ENCODE data around the gene CCDC154. TPM values are rescaled to one million over a fixed set of nuclear protein-coding genes. Genes with fewer than 3 reads are reported as not detected.
"Not testable (repeated sequence)": the region's sequence is repeated elsewhere in the genome, so short reads cannot be mapped to it uniquely, and the experiment has no call there.

CCDC154 gene
- total and polyA plus RNA-seq, 2 donors, result 0.71 to 14.0 TPM

DNA sequence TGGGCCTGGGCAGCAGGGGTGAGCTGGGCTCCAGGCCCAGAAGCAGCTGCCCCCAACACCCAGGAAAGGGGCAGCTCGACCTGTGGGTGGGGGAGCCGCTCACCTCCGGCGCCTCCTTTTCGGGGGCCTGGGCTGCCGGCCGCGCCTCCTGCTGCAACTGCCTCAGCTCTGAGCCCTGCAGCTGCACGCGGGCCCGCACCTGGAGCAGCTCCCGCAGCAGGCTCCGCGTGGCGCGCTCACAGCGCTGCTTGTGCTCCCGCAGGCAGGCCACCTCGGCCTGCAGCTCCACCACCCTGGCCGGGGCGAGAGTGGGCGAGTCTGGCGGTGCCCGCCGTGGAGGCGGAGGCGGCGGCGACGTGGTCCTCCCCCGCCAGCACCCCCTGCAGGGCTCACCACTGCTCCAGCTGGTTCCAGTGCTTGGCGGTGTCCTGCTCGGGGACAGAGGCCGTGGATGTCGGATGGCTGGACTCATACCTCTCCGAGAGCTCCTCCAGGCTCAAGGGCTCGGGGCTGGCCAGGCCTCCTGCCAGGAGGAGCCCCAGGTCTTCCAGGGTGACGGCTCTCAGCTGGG lies 868 bp downstream of the CCDC154 start:
- Histone ChIP-seq H3K9me3 (ENCODE audit: control insufficient read depth in 2 of 2, insufficient read depth in 1 of 2, low read length in 1 of 2) (no peaks in the 10 kb centered on the region), H3K27ac (ENCODE audit: low read depth in 1 of 2, low read length in 1 of 2) (no peak overlapping the region), H3K4me3 (ENCODE audit: low read length in 2 of 2) (no peak overlapping the region), H3K27me3 (ENCODE audit: control insufficient read depth in 2 of 2, insufficient read depth in 1 of 2, low read length in 1 of 2) (no peaks in the 10 kb centered on the region), H3K36me3 (ENCODE audit: control insufficient read depth in 2 of 2, insufficient read depth in 2 of 2, low read length in 1 of 2) (peaks cover 20 to 34% of the 10 kb centered on the region in 2 donors), H3K4me1 (ENCODE audit: control insufficient read depth in 2 of 2, insufficient read depth in 2 of 2, low read length in 2 of 2) (no peaks in the 10 kb centered on the region)
- DNase-seq (ENCODE audit: low read depth in 6 of 9, low spot score in 9 of 9), result no peak
- WGBS, result 93% methylated on average over 38 of the region's 38 CpGs

DNA sequence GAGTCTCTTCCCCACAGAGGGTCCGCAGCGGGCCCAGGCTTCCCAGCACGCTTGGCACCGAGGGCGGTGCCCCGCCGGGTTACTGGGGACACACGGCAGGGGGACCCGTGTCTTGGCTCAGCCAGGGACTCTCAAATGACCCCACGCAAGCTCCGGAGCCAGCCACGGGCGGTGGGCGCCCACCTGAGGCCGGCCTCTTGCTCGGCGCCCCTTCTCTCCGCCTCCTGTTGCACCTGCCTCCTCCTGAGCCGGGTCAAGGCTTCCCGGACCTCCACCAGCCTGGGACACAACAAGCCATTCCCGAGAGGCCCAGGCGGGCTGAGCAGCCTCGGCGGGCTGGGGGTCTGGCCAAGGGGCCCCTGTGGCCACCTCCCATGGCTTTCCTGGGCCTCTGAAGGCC lies 1.7 kb downstream of the CCDC154 start:
- H3K27ac ChIP-seq (ENCODE audit: low read depth in 1 of 2, low read length in 1 of 2), result no peak overlapping the region
- H3K27me3 ChIP-seq (ENCODE audit: control insufficient read depth in 2 of 2, insufficient read depth in 1 of 2, low read length in 1 of 2), result no peaks in the 10 kb centered on the region
- H3K4me1 ChIP-seq (ENCODE audit: control insufficient read depth in 2 of 2, insufficient read depth in 2 of 2, low read length in 2 of 2), result no peaks in the 10 kb centered on the region
- peaks cover 13 to 26% of the 10 kb centered on the region in 2 donors for H3K36me3 ChIP-seq (ENCODE audit: control insufficient read depth in 2 of 2, insufficient read depth in 2 of 2, low read length in 1 of 2)
- no peak for DNase-seq (ENCODE audit: low read depth in 6 of 9, low spot score in 9 of 9)
- no peaks in the 10 kb centered on the region for H3K9me3 ChIP-seq (ENCODE audit: control insufficient read depth in 2 of 2, insufficient read depth in 1 of 2, low read length in 1 of 2)
- 90% methylated on average over 24 of the region's 24 CpGs for WGBS
- H3K4me3 ChIP-seq (ENCODE audit: low read length in 2 of 2), result no peak overlapping the region

DNA sequence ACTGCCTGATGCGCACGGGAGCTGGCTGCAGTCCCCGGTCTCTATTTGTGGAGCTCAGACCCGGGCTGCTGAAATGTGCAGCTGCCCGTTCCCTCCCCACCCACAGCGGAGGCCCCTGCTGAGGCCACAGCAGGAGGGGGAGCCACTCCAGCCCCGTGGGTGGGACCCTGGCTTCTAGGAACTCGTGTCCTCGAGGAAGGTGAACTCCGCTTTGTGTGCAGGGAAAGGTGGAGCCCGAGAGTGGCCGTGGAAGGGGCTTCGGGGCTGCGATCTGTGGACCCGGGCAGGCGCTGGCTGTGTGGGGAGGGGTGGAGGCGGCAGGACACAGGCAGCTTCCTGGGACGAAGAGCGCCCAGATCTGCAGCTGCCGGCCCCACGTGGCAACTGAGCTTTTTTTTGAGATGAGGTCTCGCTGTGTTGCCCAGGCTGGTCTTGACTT lies 2.9 kb downstream of the CCDC154 start:
- Histone ChIP-seq H3K4me3 (ENCODE audit: low read length in 2 of 2) (no peak overlapping the region), H3K27ac (ENCODE audit: low read depth in 1 of 2, low read length in 1 of 2) (no peak overlapping the region), H3K27me3 (ENCODE audit: control insufficient read depth in 2 of 2, insufficient read depth in 1 of 2, low read length in 1 of 2) (no peaks in the 10 kb centered on the region), H3K9me3 (ENCODE audit: control insufficient read depth in 2 of 2, insufficient read depth in 1 of 2, low read length in 1 of 2) (no peaks in the 10 kb centered on the region), H3K36me3 (ENCODE audit: control insufficient read depth in 2 of 2, insufficient read depth in 2 of 2, low read length in 1 of 2) (peaks cover 5 to 13% of the 10 kb centered on the region in 2 donors), H3K4me1 (ENCODE audit: control insufficient read depth in 2 of 2, insufficient read depth in 2 of 2, low read length in 2 of 2) (no peaks in the 10 kb centered on the region)
- DNase-seq (ENCODE audit: low read depth in 6 of 9, low spot score in 9 of 9), result no peak
- 95% methylated on average over 22 of the region's 22 CpGs for WGBS

DNA sequence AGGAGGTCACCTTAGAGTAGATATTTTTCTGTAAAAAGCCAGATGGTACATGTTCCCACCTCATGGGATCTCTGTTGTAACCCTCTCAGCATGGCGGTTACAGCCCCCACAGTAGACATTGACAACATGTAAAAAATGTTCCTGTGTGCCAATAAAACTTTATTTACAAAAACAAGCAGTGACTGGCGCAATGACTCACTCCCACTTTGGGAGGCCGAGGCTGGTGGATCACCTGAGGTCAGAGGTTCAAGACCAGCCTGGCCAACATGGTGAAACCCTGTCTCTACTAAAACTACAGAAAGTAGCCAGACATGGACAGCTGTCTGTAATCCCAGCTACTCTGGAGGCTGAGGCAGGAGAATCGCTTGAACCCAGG lies 4.7 kb downstream of the CCDC154 start:
- not testable (repeated sequence) for H3K27ac ChIP-seq (ENCODE audit: low read depth in 1 of 2, low read length in 1 of 2); H3K4me3 ChIP-seq (ENCODE audit: low read length in 2 of 2); H3K9me3 ChIP-seq (ENCODE audit: control insufficient read depth in 2 of 2, insufficient read depth in 1 of 2, low read length in 1 of 2); H3K4me1 ChIP-seq (ENCODE audit: control insufficient read depth in 2 of 2, insufficient read depth in 2 of 2, low read length in 2 of 2); H3K27me3 ChIP-seq (ENCODE audit: control insufficient read depth in 2 of 2, insufficient read depth in 1 of 2, low read length in 1 of 2); DNase-seq (ENCODE audit: low read depth in 6 of 9, low spot score in 9 of 9); H3K36me3 ChIP-seq (ENCODE audit: control insufficient read depth in 2 of 2, insufficient read depth in 2 of 2, low read length in 1 of 2)
- 97% methylated on average over 4 of the region's 4 CpGs for WGBS

DNA sequence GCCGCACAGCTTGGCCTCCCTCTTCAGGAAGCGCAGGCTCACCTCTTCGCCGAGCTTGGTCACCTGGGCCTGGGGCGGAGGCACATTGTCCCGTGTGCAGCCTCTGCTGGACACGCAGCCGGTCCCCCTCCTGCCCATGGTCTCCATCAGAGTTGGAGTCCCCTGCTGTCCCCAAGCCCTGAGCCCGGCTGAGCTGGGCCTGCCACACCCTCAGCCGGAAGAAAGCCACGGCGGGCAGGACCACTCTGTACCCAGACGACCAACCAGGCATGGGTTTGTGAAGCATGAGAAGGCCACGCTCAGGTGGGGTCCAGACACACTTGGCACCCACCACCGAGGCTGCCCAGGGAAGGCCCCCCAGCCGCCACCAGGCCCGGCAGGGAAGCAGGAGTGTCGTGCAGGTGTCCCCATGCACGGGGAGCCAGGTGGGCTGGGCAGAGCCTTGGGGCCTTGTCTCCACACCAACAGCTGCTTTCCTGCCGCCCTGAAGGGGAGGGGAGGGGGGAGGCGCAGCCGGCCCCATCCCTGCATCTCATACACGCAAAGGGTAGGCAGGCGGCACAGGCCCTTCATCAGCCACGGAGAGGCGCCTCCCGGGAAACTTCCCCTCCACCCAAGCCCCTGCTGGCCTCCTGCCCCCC lies 5.2 kb downstream of the CCDC154 start:
- H3K9me3 ChIP-seq (ENCODE audit: control insufficient read depth in 2 of 2, insufficient read depth in 1 of 2, low read length in 1 of 2), result no peaks in the 10 kb centered on the region
- H3K27ac ChIP-seq (ENCODE audit: low read depth in 1 of 2, low read length in 1 of 2), result no peak overlapping the region
- H3K36me3 ChIP-seq (ENCODE audit: control insufficient read depth in 2 of 2, insufficient read depth in 2 of 2, low read length in 1 of 2), result no peaks in the 10 kb centered on the region
- DNase-seq (ENCODE audit: low read depth in 6 of 9, low spot score in 9 of 9), result no peak
- WGBS, result 94% methylated on average over 27 of the region's 27 CpGs
- no peaks in the 10 kb centered on the region for H3K27me3 ChIP-seq (ENCODE audit: control insufficient read depth in 2 of 2, insufficient read depth in 1 of 2, low read length in 1 of 2)
- no peak overlapping the region for H3K4me3 ChIP-seq (ENCODE audit: low read length in 2 of 2)
- no peaks in the 10 kb centered on the region for H3K4me1 ChIP-seq (ENCODE audit: control insufficient read depth in 2 of 2, insufficient read depth in 2 of 2, low read length in 2 of 2)

DNA sequence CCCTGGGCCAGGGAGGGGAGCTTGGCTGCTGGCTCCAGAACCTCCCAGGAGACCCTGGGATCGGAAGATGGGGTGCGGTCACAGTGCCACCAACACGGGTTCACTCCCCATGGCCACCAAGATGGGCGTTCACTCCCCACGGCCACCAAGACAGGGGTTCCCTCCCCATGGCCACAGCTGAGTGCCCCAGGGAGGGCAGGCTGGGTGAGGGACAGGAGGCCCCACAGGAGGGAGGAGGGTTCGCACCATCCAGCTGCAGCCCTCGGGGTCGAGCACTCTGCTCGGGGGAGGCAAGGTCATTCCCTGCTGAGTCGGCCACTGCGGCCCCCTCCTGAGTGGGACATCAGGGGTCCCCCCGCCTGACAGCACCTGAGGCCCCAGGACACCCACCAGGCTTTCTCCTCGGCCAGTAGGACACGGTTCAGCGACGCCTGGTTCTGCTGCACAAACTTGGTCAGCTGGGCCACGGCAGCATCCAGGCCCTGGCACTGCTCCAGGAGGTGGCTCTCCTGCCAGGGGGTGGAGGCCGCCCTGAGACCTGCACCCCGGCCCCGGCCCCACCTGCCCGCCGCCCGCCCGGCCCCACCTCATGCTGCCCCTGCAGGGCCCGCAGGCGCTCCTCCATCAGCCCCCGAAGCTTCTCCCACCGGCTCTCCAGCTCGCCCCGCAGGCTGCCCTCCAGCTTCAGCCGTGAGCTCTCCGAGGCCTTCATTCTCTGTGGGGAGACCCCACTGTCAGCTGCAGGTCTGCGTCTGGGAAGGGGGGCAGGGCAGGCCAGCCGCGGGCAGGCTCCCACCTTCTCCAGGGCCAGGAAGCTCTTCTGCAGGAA lies 5.9 kb downstream of the CCDC154 start:
- 93% methylated on average over 35 of the region's 35 CpGs for WGBS

DNA sequence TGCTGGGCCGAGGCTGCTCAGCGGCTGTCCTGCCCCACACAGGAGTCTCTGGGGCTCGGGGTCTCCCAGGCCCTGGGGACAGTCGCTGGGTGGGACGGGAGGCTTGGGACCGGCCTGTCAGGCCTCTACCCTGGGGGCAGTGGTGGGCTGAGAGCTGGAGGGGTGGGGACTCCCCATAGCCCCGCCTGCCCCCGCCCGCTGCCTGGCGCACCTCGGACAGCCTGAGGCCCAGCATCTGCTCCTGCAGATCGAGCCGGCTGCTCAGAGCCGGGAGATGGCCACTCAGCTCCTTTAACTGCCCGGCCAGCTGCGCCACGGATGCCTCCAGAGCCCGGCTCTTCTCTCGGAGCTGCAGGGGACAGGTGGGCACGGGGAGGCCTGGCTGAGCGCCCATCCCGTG lies 6.8 kb downstream of the CCDC154 start:
- no peaks in the 10 kb centered on the region for H3K4me1 ChIP-seq (ENCODE audit: control insufficient read depth in 2 of 2, insufficient read depth in 2 of 2, low read length in 2 of 2)

More for the DNA sequence above, 5.9 kb downstream of the CCDC154 start:
- Histone ChIP-seq H3K4me1 (ENCODE audit: control insufficient read depth in 2 of 2, insufficient read depth in 2 of 2, low read length in 2 of 2) (no peaks in the 10 kb centered on the region), H3K9me3 (ENCODE audit: control insufficient read depth in 2 of 2, insufficient read depth in 1 of 2, low read length in 1 of 2) (no peaks in the 10 kb centered on the region), H3K4me3 (ENCODE audit: low read length in 2 of 2) (no peak overlapping the region), H3K27me3 (ENCODE audit: control insufficient read depth in 2 of 2, insufficient read depth in 1 of 2, low read length in 1 of 2) (peaks cover 0 to 1% of the 10 kb centered on the region in 2 donors), H3K36me3 (ENCODE audit: control insufficient read depth in 2 of 2, insufficient read depth in 2 of 2, low read length in 1 of 2) (no peaks in the 10 kb centered on the region), H3K27ac (ENCODE audit: low read depth in 1 of 2, low read length in 1 of 2) (no peak overlapping the region)
- no peak for DNase-seq (ENCODE audit: low read depth in 6 of 9, low spot score in 9 of 9)

DNA sequence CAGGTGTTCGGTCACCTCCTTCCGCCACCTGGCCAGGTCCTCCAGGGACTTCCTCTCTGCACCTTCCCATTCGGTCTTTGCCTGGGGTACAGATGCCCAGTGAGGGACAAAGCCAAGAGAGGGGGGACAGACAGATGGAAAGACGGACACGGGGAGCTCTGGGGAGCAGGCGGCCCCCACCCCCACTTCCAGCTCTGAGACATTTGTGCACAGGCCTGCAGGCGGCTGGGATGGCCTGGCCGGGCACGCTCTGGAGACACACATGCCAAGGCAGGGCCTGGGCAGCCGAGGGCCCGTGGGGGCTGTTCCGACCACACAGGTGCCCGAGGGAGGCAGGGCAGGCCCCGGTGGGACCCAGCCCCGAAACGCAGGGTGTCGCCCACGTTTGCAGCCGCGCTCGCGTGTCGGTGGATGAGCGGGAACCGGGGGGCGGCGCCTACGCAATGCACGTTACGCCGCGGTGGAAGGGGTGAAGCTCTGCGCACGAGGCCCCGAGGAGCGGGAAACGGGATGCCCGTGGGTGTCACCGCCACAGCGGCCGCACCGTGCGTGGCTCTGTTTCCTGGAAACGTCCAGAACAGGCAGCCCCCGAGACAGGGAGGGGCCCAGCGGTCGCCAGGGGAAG lies 7.5 kb downstream of the CCDC154 start:
- Histone ChIP-seq H3K27me3 (ENCODE audit: control insufficient read depth in 2 of 2, insufficient read depth in 1 of 2, low read length in 1 of 2) (peaks cover 0 to 17% of the 10 kb centered on the region in 2 donors), H3K9me3 (ENCODE audit: control insufficient read depth in 2 of 2, insufficient read depth in 1 of 2, low read length in 1 of 2) (no peaks in the 10 kb centered on the region), H3K4me1 (ENCODE audit: control insufficient read depth in 2 of 2, insufficient read depth in 2 of 2, low read length in 2 of 2) (no peaks in the 10 kb centered on the region), H3K36me3 (ENCODE audit: control insufficient read depth in 2 of 2, insufficient read depth in 2 of 2, low read length in 1 of 2) (no peaks in the 10 kb centered on the region), H3K4me3 (ENCODE audit: low read length in 2 of 2) (no peak overlapping the region), H3K27ac (ENCODE audit: low read depth in 1 of 2, low read length in 1 of 2) (no peak overlapping the region)
- DNase-seq (ENCODE audit: low read depth in 6 of 9, low spot score in 9 of 9), result no peak
- WGBS, result 94% methylated on average over 47 of the region's 47 CpGs

More for the DNA sequence above, 6.8 kb downstream of the CCDC154 start:
- Histone ChIP-seq H3K4me3 (ENCODE audit: low read length in 2 of 2) (no peak overlapping the region), H3K36me3 (ENCODE audit: control insufficient read depth in 2 of 2, insufficient read depth in 2 of 2, low read length in 1 of 2) (no peaks in the 10 kb centered on the region), H3K9me3 (ENCODE audit: control insufficient read depth in 2 of 2, insufficient read depth in 1 of 2, low read length in 1 of 2) (no peaks in the 10 kb centered on the region), H3K27me3 (ENCODE audit: control insufficient read depth in 2 of 2, insufficient read depth in 1 of 2, low read length in 1 of 2) (peaks cover 0 to 10% of the 10 kb centered on the region in 2 donors), H3K27ac (ENCODE audit: low read depth in 1 of 2, low read length in 1 of 2) (no peak overlapping the region)
- no peak for DNase-seq (ENCODE audit: low read depth in 6 of 9, low spot score in 9 of 9)
- 98% methylated on average over 22 of the region's 22 CpGs for WGBS
